Effector memory CD8-positive, alpha-beta T cell (primary cell): ENCODE results near the gene ADAMTS17.

Experiments used
- ATAC-seq: fragments of 150-1000 bp; cut with Tn5 transposase; replicated peaks from 2 replicates; pipeline ENCODE4 v1.10.0; 2021; ENCODE audit warnings: mild to moderate bottlenecking, moderate library complexity
- DNase-seq, 3 experiments: peaks; one replicate each; pipeline ENCODE4 v3.0.0; 2021
- H3K27ac Mint-ChIP-seq, 2 donors: one replicate each; pipeline ENCODE4 v1.8.0; 2022; ENCODE audit warnings: mild to moderate bottlenecking in 2 of 2, mixed read lengths in 2 of 2, moderate library complexity in 2 of 2
- H3K27me3 Mint-ChIP-seq, 2 donors: one replicate each; pipeline ENCODE4 v1.8.0; 2022; ENCODE audit warnings: mixed read lengths in 2 of 2
- H3K36me3 Mint-ChIP-seq: one replicate; pipeline ENCODE4 v1.8.0; 2022; ENCODE audit warnings: mild to moderate bottlenecking, moderate library complexity, mixed read lengths; ENCODE audit not compliant: insufficient read depth
- H3K4me1 Mint-ChIP-seq, 2 donors: one replicate each; pipeline ENCODE4 v1.8.0; 2022; ENCODE audit warnings: low read depth in 2 of 2, mixed read lengths in 2 of 2
- H3K4me3 Mint-ChIP-seq, 2 donors: one replicate each; pipeline ENCODE4 v1.8.0; 2022; ENCODE audit warnings: mild to moderate bottlenecking in 2 of 2, mixed read lengths in 2 of 2, moderate library complexity in 2 of 2
- H3K9me3 Mint-ChIP-seq, 2 donors: one replicate each; pipeline ENCODE4 v1.8.0; 2022; ENCODE audit warnings: mixed read lengths in 2 of 2

Gene ADAMTS17

GRCh38 chr15:99976811-99977271 is 364.9 kb downstream of the ADAMTS17 start:
- Mint-ChIP-seq H3K36me3 (peaks cover 4% of the 10 kb centered on the region), H3K27me3 (peaks cover 0 to 10% of the 10 kb centered on the region in 2 donors), H3K27ac (no peak overlapping the region), H3K4me3 (no peak overlapping the region), H3K4me1 (no peaks in the 10 kb centered on the region), H3K9me3 (no peaks in the 10 kb centered on the region)
- ATAC-seq (no peak), DNase-seq (no peak)

- Mint-ChIP-seq H3K36me3 (peaks cover 4% of the 10 kb centered on the region), H3K9me3 (no peaks in the 10 kb centered on the region), H3K27me3 (peaks cover 0 to 8% of the 10 kb centered on the region in 2 donors), H3K4me1 (no peaks in the 10 kb centered on the region), H3K27ac (no peak overlapping the region), H3K4me3 (no peak overlapping the region)
- DNase-seq = no peak
- no peak for ATAC-seq
Measured at GRCh38 chr15:99976000-99976399, 365.8 kb downstream of the ADAMTS17 start.

GRCh38 chr15:99974246-99974645 is 367.5 kb downstream of the ADAMTS17 start:
- Mint-ChIP-seq H3K4me1 (no peaks in the 10 kb centered on the region), H3K27me3 (no peaks in the 10 kb centered on the region), H3K27ac (no peak overlapping the region), H3K4me3 (no peak overlapping the region), H3K9me3 (no peaks in the 10 kb centered on the region), H3K36me3 (peaks cover 4% of the 10 kb centered on the region)
- no peak for DNase-seq
- ATAC-seq = no peak

- no peak for DNase-seq
- Mint-ChIP-seq H3K36me3 (peaks cover 4% of the 10 kb centered on the region), H3K27ac (no peak overlapping the region)
Measured at GRCh38 chr15:99973351-99973750, 368.4 kb downstream of the ADAMTS17 start.

GRCh38 chr15:99970891-99971430 is 370.8 kb downstream of the ADAMTS17 start:
- DNase-seq = no peak
- H3K36me3 Mint-ChIP-seq = peaks cover 4% of the 10 kb centered on the region
- no peaks in the 10 kb centered on the region for H3K9me3 Mint-ChIP-seq
- no peak overlapping the region for H3K27ac Mint-ChIP-seq
- no peak for ATAC-seq
- no peak overlapping the region for H3K4me3 Mint-ChIP-seq
- no peaks in the 10 kb centered on the region for H3K27me3 Mint-ChIP-seq
- no peaks in the 10 kb centered on the region for H3K4me1 Mint-ChIP-seq

More at GRCh38 chr15:99973351-99973750, 368.4 kb downstream of the ADAMTS17 start:
- no peaks in the 10 kb centered on the region for H3K9me3 Mint-ChIP-seq
- no peaks in the 10 kb centered on the region for H3K4me1 Mint-ChIP-seq
- H3K27me3 Mint-ChIP-seq = no peaks in the 10 kb centered on the region
- no peak for ATAC-seq
- H3K4me3 Mint-ChIP-seq = no peak overlapping the region

GRCh38 chr15:99969261-99969920 is 372.4 kb downstream of the ADAMTS17 start:
- no peaks in the 10 kb centered on the region for H3K36me3 Mint-ChIP-seq
- no peak overlapping the region for H3K27ac Mint-ChIP-seq
- H3K4me1 Mint-ChIP-seq = no peaks in the 10 kb centered on the region
- no peaks in the 10 kb centered on the region for H3K9me3 Mint-ChIP-seq
- DNase-seq = no peak
- ATAC-seq = no peak
- H3K4me3 Mint-ChIP-seq = no peak overlapping the region
- H3K27me3 Mint-ChIP-seq = peaks cover 0 to 9% of the 10 kb centered on the region in 2 donors

GRCh38 chr15:99967841-99968371 is 373.9 kb downstream of the ADAMTS17 start:
- H3K4me1 Mint-ChIP-seq = no peaks in the 10 kb centered on the region
- H3K27ac Mint-ChIP-seq = no peak overlapping the region
- ATAC-seq = no peak
- DNase-seq = no peak
- no peaks in the 10 kb centered on the region for H3K9me3 Mint-ChIP-seq
- peaks cover 5 to 19% of the 10 kb centered on the region in 2 donors for H3K27me3 Mint-ChIP-seq
- no peaks in the 10 kb centered on the region for H3K36me3 Mint-ChIP-seq
- no peak overlapping the region for H3K4me3 Mint-ChIP-seq

- ATAC-seq = no peak
- Mint-ChIP-seq H3K27ac (no peak overlapping the region), H3K27me3 (peaks cover 5 to 26% of the 10 kb centered on the region in 2 donors), H3K36me3 (no peaks in the 10 kb centered on the region), H3K4me1 (peaks cover 0 to 2% of the 10 kb centered on the region in 2 donors), H3K4me3 (no peak overlapping the region), H3K9me3 (no peaks in the 10 kb centered on the region)
- DNase-seq = no peak
Measured at GRCh38 chr15:99966815-99967214, 375.0 kb downstream of the ADAMTS17 start.

- no peak for DNase-seq
- H3K9me3 Mint-ChIP-seq = no peaks in the 10 kb centered on the region
- ATAC-seq = no peak
- no peak overlapping the region for H3K4me3 Mint-ChIP-seq
- no peak overlapping the region for H3K27ac Mint-ChIP-seq
- peaks cover 0 to 2% of the 10 kb centered on the region in 2 donors for H3K4me1 Mint-ChIP-seq
- H3K27me3 Mint-ChIP-seq = peaks cover 15 to 38% of the 10 kb centered on the region in 2 donors
- no peaks in the 10 kb centered on the region for H3K36me3 Mint-ChIP-seq
Measured at GRCh38 chr15:99965376-99965775, 376.4 kb downstream of the ADAMTS17 start.

GRCh38 chr15:99963976-99964375 is 377.8 kb downstream of the ADAMTS17 start:
- Mint-ChIP-seq H3K27ac (no peak overlapping the region), H3K36me3 (no peaks in the 10 kb centered on the region), H3K27me3 (peaks cover 27 to 50% of the 10 kb centered on the region in 2 donors), H3K9me3 (no peaks in the 10 kb centered on the region), H3K4me1 (peaks cover 0 to 2% of the 10 kb centered on the region in 2 donors), H3K4me3 (no peak overlapping the region)
- no peak for ATAC-seq
- DNase-seq = no peak

GRCh38 chr15:99963096-99963825 is 378.5 kb downstream of the ADAMTS17 start:
- peaks cover 30 to 55% of the 10 kb centered on the region in 2 donors for H3K27me3 Mint-ChIP-seq
- no peak overlapping the region for H3K27ac Mint-ChIP-seq
- DNase-seq = no peak
- H3K36me3 Mint-ChIP-seq = no peaks in the 10 kb centered on the region
- no peak for ATAC-seq
- no peak overlapping the region for H3K4me3 Mint-ChIP-seq
- H3K9me3 Mint-ChIP-seq = no peaks in the 10 kb centered on the region
- peaks cover 2% of the 10 kb centered on the region in 2 donors for H3K4me1 Mint-ChIP-seq

- H3K27me3 Mint-ChIP-seq = peaks cover 39 to 66% of the 10 kb centered on the region in 2 donors
- DNase-seq = no peak
- no peak for ATAC-seq
- peaks cover 2 to 4% of the 10 kb centered on the region in 2 donors for H3K4me1 Mint-ChIP-seq
- H3K27ac Mint-ChIP-seq = no peak overlapping the region
- no peaks in the 10 kb centered on the region for H3K9me3 Mint-ChIP-seq
- no peaks in the 10 kb centered on the region for H3K36me3 Mint-ChIP-seq
- H3K4me3 Mint-ChIP-seq = no peak overlapping the region
Measured at GRCh38 chr15:99962006-99962561, 379.7 kb downstream of the ADAMTS17 start.

GRCh38 chr15:99961011-99961441 is 380.7 kb downstream of the ADAMTS17 start:
- Mint-ChIP-seq H3K4me3 (no peak overlapping the region), H3K9me3 (no peaks in the 10 kb centered on the region), H3K36me3 (no peaks in the 10 kb centered on the region), H3K4me1 (peaks cover 2 to 4% of the 10 kb centered on the region in 2 donors), H3K27ac (no peak overlapping the region), H3K27me3 (peaks cover 49 to 77% of the 10 kb centered on the region in 2 donors)
- no peak for ATAC-seq
- DNase-seq = no peak
